GM21526 (cell line): ENCODE data around the gene POT1.

Experiments used
- ATAC-seq: cut with Tn5 transposase; IDR thresholded peaks from one replicate; pipeline ENCODE4 v1.9.1; 2021; ENCODE audit warnings: moderate library complexity; ENCODE audit not compliant: unreplicated experiment, low FRiP score

The POT1 gene

GRCh38 chr7:124779194-124779593 lies 150.4 kb downstream of the POT1 start:
- no peak for ATAC-seq

- ATAC-seq = no peak
Measured at GRCh38 chr7:124777268-124777667, 152.4 kb downstream of the POT1 start.

- ATAC-seq = no peak
Measured at GRCh38 chr7:124776153-124776552, 153.5 kb downstream of the POT1 start.

- ATAC-seq = no peak
Measured at GRCh38 chr7:124775422-124775821, 154.2 kb downstream of the POT1 start.

- no peak for ATAC-seq
Measured at GRCh38 chr7:124773938-124774337, 155.7 kb downstream of the POT1 start.

- ATAC-seq = no peak
Measured at GRCh38 chr7:124773339-124773738, 156.3 kb downstream of the POT1 start.
